ENCODE results near the gene SLC19A1.

The SLC19A1 gene

DNA sequence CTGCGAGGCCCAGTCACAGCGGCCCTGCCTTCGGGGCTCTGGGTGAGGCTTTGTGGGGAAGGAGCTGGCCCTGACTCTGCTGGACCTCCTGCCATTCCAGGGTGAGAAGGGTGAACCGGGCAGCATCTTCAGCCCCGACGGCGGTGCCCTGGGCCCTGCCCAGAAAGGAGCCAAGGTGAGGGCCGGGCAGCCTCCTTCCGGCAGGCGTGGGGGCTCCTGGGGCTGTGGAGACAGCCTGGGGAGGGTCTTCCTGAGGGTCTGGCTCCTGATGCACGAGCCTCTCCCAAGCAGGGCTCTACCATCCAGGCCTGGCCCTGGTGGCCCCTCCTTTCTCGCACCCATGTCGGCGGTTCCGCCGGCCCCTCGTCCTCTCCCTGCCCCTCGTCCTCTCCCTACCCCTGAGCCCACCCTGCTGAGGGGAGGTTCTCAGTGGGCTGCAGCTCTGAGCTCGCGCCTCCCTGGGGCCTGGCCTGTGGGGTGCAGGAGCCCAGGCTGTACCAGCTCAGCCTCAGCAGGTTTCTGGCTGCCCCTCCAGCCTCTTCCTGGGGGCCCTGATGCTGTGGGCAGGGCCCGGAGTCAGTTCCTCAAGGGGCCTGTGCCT is 48.7 kb downstream of the SLC19A1 start:
- H3K27ac ChIP-seq: no peak overlapping the region
- TF ChIP-seq, protein P1, sequence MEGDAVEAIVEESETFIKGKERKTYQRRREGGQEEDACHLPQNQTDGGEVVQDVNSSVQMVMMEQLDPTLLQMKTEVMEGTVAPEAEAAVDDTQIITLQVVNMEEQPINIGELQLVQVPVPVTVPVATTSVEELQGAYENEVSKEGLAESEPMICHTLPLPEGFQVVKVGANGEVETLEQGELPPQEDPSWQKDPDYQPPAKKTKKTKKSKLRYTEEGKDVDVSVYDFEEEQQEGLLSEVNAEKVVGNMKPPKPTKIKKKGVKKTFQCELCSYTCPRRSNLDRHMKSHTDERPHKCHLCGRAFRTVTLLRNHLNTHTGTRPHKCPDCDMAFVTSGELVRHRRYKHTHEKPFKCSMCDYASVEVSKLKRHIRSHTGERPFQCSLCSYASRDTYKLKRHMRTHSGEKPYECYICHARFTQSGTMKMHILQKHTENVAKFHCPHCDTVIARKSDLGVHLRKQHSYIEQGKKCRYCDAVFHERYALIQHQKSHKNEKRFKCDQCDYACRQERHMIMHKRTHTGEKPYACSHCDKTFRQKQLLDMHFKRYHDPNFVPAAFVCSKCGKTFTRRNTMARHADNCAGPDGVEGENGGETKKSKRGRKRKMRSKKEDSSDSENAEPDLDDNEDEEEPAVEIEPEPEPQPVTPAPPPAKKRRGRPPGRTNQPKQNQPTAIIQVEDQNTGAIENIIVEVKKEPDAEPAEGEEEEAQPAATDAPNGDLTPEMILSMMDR (IDR thresholded peaks at IDR 0.05): no peak
- no peak overlapping the region for H3K9ac ChIP-seq
- no peaks in the 10 kb centered on the region for H3K79me2 ChIP-seq
- no peak overlapping the region for H3K4me2 ChIP-seq (ENCODE audit: low read length)
- no peaks in the 10 kb centered on the region for H3K36me3 ChIP-seq (ENCODE audit: control insufficient read depth, insufficient read depth, low read length)
- H3K27me3 ChIP-seq (ENCODE audit: control insufficient read depth, insufficient read depth, low read length): no peaks in the 10 kb centered on the region
- no peak overlapping the region for H3K4me3 ChIP-seq (ENCODE audit: low read depth, low read length)
- H2AFZ ChIP-seq: no peak overlapping the region
- no peaks in the 10 kb centered on the region for H3K9me3 ChIP-seq (ENCODE audit: control insufficient read depth, low read length)
- H3K4me1 ChIP-seq: no peaks in the 10 kb centered on the region

DNA sequence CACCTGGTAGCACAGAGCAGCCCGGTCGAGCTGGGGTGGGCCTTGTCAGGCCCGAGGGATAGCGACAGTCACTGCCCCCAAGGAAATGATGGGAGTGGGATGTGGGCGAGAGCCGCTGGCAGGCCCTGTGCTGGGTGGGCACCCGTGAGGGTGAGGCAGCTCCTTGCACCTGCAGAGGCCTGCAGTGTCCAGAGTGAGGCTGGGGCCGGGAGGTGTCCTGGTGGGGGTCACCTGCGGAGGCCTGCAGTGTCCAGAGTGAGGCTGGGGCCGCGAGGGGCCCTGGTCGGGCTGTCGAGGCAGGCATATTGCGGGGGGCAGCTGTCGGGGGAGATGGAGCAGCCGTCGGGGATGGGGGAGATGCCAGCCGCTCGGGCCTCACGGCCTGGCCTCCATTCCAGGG is 49.5 kb downstream of the SLC19A1 start:
- TF ChIP-seq, protein P1 (IDR thresholded peaks at IDR 0.05): no peak
- Histone ChIP-seq H3K9me3 (ENCODE audit: control insufficient read depth, low read length) (no peaks in the 10 kb centered on the region), H3K9ac (no peak overlapping the region), H3K27ac (no peak overlapping the region), H3K36me3 (ENCODE audit: control insufficient read depth, insufficient read depth, low read length) (no peaks in the 10 kb centered on the region), H3K27me3 (ENCODE audit: control insufficient read depth, insufficient read depth, low read length) (no peaks in the 10 kb centered on the region), H2AFZ (no peak overlapping the region), H3K4me2 (ENCODE audit: low read length) (no peak overlapping the region), H3K4me3 (ENCODE audit: low read depth, low read length) (no peak overlapping the region), H3K79me2 (no peaks in the 10 kb centered on the region), H3K4me1 (no peaks in the 10 kb centered on the region)

DNA sequence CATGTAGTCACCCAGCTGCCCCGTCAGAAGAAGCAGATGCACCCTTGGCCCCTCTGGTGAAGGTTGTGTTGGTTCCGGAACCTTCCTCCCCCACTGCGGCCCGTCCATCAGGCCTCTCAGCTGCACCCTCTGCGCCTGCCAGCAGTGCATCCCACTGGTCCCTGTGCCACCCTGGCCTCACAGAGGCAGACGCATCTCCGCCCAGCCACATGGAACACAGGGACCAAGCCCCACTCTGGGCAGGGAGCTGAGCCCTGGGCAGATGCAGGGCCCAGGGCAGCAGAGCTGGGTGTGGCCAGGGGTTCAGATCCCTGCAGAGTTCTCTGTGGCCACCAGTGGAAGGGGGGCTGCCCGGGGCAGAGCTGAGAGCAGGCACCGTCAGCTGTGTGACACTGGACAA is 50.6 kb downstream of the SLC19A1 start:
- H3K4me2 ChIP-seq (ENCODE audit: low read length): no peak overlapping the region
- no peaks in the 10 kb centered on the region for H3K79me2 ChIP-seq
- no peak overlapping the region for H3K4me3 ChIP-seq (ENCODE audit: low read depth, low read length)
- H3K27me3 ChIP-seq (ENCODE audit: control insufficient read depth, insufficient read depth, low read length): no peaks in the 10 kb centered on the region
- H3K36me3 ChIP-seq (ENCODE audit: control insufficient read depth, insufficient read depth, low read length): no peaks in the 10 kb centered on the region
- TF ChIP-seq, protein P1 (IDR thresholded peaks at IDR 0.05): no peak
- no peaks in the 10 kb centered on the region for H3K4me1 ChIP-seq
- H3K9me3 ChIP-seq (ENCODE audit: control insufficient read depth, low read length): no peaks in the 10 kb centered on the region
- H2AFZ ChIP-seq: no peak overlapping the region
- H3K27ac ChIP-seq: no peak overlapping the region
- H3K9ac ChIP-seq: no peak overlapping the region

DNA sequence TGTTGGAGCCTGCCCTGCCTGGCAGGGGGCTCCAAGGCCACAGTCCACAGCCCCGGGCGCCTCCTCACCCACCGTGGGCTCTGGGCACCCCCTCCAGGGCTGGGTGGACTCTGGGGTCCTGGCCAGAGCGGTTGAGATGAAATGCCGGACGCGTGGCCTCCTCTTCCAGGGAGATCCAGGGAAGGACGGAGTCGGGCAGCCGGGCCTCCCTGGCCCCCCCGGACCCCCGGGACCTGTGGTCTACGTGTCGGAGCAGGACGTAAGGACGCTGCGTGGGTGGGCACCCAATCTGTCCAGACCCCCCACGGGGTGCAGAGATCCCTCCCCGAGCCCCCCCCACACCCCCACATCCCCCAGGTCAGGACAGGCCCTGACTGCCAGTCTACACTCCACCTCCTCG is 51.2 kb downstream of the SLC19A1 start:
- no peaks in the 10 kb centered on the region for H3K79me2 ChIP-seq
- no peaks in the 10 kb centered on the region for H3K4me1 ChIP-seq
- no peak overlapping the region for H3K9ac ChIP-seq
- H2AFZ ChIP-seq: no peak overlapping the region
- TF ChIP-seq, protein P1 (IDR thresholded peaks at IDR 0.05): no peak
- H3K36me3 ChIP-seq (ENCODE audit: control insufficient read depth, insufficient read depth, low read length): no peaks in the 10 kb centered on the region
- no peaks in the 10 kb centered on the region for H3K27me3 ChIP-seq (ENCODE audit: control insufficient read depth, insufficient read depth, low read length)
- H3K27ac ChIP-seq: no peak overlapping the region
- no peak overlapping the region for H3K4me3 ChIP-seq (ENCODE audit: low read depth, low read length)
- H3K9me3 ChIP-seq (ENCODE audit: control insufficient read depth, low read length): no peaks in the 10 kb centered on the region
- no peak overlapping the region for H3K4me2 ChIP-seq (ENCODE audit: low read length)

DNA sequence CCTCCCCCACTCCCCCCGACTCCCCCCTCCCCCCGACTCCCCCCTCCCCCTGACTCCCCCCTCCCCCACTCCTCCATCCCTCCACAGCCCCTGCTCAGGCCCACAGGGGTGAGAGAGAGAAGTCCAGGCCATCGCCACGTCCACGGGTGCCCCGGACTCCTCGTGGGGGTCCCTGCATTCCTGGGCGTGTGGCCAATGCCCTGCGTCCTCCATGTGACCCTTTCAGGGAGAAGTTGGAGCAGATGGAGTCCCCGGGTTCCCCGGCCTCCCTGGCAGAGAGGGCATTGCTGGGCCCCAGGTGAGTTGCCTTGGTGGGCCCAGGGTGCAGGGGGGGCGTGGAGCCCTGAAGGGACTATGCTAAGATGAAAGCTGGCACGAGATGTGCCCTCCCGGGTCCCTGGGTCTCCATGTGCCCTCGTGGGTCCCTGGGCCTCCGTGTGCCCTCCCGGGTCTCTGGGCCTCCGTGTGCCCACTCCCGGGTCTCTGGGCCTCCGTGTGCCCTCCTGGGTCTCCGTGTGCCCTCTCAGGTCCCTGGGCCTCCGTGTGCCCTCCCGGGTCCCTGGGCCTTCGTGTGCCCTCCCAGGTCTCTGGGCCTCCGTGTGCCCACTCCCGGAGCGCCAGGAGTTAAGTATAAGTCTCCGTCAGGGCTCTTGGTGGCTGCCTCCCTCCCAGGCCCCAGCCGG is 52.0 kb downstream of the SLC19A1 start:
- Histone ChIP-seq H3K4me1 (no peaks in the 10 kb centered on the region), H3K4me2 (ENCODE audit: low read length) (no peak overlapping the region), H3K9ac (no peak overlapping the region), H2AFZ (no peak overlapping the region), H3K9me3 (ENCODE audit: control insufficient read depth, low read length) (no peaks in the 10 kb centered on the region), H3K79me2 (no peaks in the 10 kb centered on the region), H3K27ac (no peak overlapping the region), H3K27me3 (ENCODE audit: control insufficient read depth, insufficient read depth, low read length) (no peaks in the 10 kb centered on the region), H3K4me3 (ENCODE audit: low read depth, low read length) (no peak overlapping the region), H3K36me3 (ENCODE audit: control insufficient read depth, insufficient read depth, low read length) (no peaks in the 10 kb centered on the region)
- TF ChIP-seq, protein P1 (IDR thresholded peaks at IDR 0.05): no peak
